Measurements from ENCODE around the gene CDK5RAP2. TPM values are rescaled to one million over a fixed set of nuclear protein-coding genes. Genes with fewer than 3 reads are reported as not detected.
A peak's percentile ranks its signal among the peaks of the same experiment; 100 is the strongest.
"Not testable (repeated sequence)": the region's sequence is repeated elsewhere in the genome, so short reads cannot be mapped to it uniquely, and the experiment has no call there.

The CDK5RAP2 gene
- 34.3 TPM for polyA plus RNA-seq (2013, experiment 1 of 2)
- polyA plus RNA-seq (2013, experiment 2 of 2): 34.0 TPM

DNA sequence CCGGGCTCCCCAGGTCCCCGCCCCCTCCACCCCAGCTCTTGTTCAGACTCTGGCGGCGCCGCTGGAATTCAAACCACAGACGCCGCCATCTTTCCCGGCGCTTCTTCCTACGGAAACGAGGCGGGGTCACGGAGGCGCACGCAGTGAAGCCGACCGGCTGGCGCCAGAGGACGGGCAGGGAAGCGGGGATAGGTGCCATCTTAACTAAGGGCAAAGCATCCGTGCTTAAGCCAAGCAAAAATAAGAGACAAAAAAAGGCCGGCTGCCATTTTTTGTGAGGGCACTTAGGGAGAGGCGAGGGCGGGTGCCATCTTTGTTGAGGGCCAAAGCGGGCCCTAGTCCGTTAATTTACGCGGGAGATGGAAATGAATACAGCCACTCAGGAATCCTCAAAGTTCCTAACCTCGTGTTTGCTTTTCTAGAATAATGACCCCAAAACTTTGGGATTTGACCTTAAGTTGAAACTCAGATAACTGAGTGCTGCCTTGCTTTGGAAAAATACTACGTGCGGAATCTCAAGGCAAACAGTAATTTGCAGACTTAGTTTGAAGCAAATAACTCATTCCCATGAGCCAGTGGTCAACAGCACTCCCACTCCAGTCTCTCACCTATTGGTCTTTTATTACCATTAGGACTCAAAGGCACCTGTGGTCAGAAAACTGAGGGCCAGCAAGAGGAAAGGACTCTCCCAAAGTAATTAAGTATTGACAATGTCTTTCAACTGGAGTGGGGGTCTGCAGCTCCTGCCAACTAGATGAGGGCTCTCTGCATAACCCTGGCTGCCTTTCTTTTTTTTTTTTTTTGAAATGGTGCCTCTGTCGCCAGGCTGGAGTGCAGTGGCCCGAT lies at the start of gene CDK5RAP2:
TSS of gene CDK5RAP2 (minus strand) at position 117 of the 846 bp plus-strand sequence. CDS start 189 bp downstream, outside the sequence.
- Histone ChIP-seq H3K4me3 (ENCODE audit: low read length in 2 of 2) (peak within 1 kb of the TSS; percentile 78 to 96), H3K23ac (ENCODE audit: low read depth, low read length, poor library complexity) (no peak within 1 kb of the TSS), H3K4me2 (ENCODE audit: insufficient read depth, low read length, poor library complexity, severe bottlenecking) (peak within 1 kb of the TSS; percentile 96), H3K4ac (ENCODE audit: low read length) (peak within 1 kb of the TSS; percentile 54), H2AFZ (ENCODE audit: low read length) (peak within 1 kb of the TSS; percentile 97), H3K9ac (ENCODE audit: low read depth, low read length, poor library complexity) (peak within 1 kb of the TSS; percentile 86), H3K9me3 (replicated peaks in 1 of 2; ENCODE audit: control insufficient read depth in 2 of 2, insufficient read depth in 1 of 2, low read depth in 1 of 2, low read length in 2 of 2) (no peaks in the 10 kb centered on the region), H3K36me3 (replicated peaks in 1 of 2; ENCODE audit: control insufficient read depth in 2 of 2, insufficient read depth in 2 of 2, low read length in 2 of 2) (peaks cover 0 to 21% of the 10 kb centered on the region in 2 donors), H2BK15ac (ENCODE audit: low read length) (no peak within 1 kb of the TSS), H3K18ac (ENCODE audit: low read length) (peak within 1 kb of the TSS; percentile 90), H2BK12ac (ENCODE audit: low read length) (no peak within 1 kb of the TSS), H4K91ac (ENCODE audit: low read depth, low read length, poor library complexity) (peak within 1 kb of the TSS; percentile 43), H2BK5ac (ENCODE audit: low read length) (no peak within 1 kb of the TSS), H2BK120ac (ENCODE audit: low read depth, low read length) (no peak within 1 kb of the TSS), H3K27ac (replicated peaks; ENCODE audit: low read length) (no peak within 1 kb of the TSS), H3K27me3 (ENCODE audit: control insufficient read depth in 3 of 3, insufficient read depth in 3 of 3, low read depth in 1 of 3, low read length in 3 of 3) (no peaks in the 10 kb centered on the region), H4K8ac (ENCODE audit: low read depth, low read length) (peak within 1 kb of the TSS; percentile 56), H2AK5ac (ENCODE audit: low read depth, low read length) (peak within 1 kb of the TSS; percentile 100), H3K14ac (ENCODE audit: low read length) (peak within 1 kb of the TSS; percentile 17), H3K4me1 (ENCODE audit: control insufficient read depth in 2 of 2, insufficient read depth in 1 of 2, low read depth in 1 of 2, low read length in 2 of 2) (peaks cover 5 to 22% of the 10 kb centered on the region in 2 donors), H3K79me1 (ENCODE audit: low read depth, low read length) (peaks cover 12% of the 10 kb centered on the region)
- peak; percentile 85 for DNase-seq (ENCODE audit: low spot score)
- WGBS, 2 donors (ENCODE audit: extremely low coverage in 2 of 2, insufficient read length in 2 of 2, insufficient replicate concordance in 1 of 2): no CpG with 5 or more reads among the region's 33 CpGs

DNA sequence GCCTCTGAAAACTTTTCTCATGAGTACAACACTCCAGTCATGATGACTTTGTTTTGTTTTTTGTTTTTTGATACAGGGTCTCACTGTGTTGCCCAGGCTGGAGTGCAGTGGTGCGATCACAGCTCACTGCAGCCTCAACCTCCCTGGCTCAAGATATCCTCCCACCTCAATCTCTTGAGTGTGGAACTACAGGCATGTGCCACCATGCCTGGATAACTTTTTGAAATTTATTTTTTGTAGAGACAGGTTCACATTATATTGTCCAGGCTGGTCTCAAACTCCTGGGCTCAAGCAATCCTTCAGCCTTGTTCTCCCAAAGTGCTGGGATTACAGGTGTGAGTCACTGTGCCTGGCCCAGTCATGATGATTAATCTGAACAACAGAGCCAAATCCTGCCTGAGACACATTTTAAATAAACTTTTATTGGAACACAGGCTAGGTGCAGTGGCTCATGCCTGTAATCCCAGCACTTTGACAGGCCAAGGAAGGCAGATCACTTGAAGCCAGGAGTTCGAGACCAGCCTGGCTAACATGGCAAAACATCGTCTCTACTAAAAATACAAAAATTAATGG lies 49.0 kb upstream of the CDK5RAP2 start:
- H2BK120ac ChIP-seq (ENCODE audit: low read depth, low read length); H3K4me1 ChIP-seq (ENCODE audit: control insufficient read depth in 2 of 2, insufficient read depth in 1 of 2, low read depth in 1 of 2, low read length in 2 of 2); H4K8ac ChIP-seq (ENCODE audit: low read depth, low read length); H3K27me3 ChIP-seq (ENCODE audit: control insufficient read depth in 3 of 3, insufficient read depth in 3 of 3, low read depth in 1 of 3, low read length in 3 of 3); H3K4ac ChIP-seq (ENCODE audit: low read length); H3K79me1 ChIP-seq (ENCODE audit: low read depth, low read length); H2AK5ac ChIP-seq (ENCODE audit: low read depth, low read length); H3K14ac ChIP-seq (ENCODE audit: low read length); H2AFZ ChIP-seq (ENCODE audit: low read length); H3K18ac ChIP-seq (ENCODE audit: low read length); H3K23ac ChIP-seq (ENCODE audit: low read depth, low read length, poor library complexity); H3K9me3 ChIP-seq (replicated peaks in 1 of 2; ENCODE audit: control insufficient read depth in 2 of 2, insufficient read depth in 1 of 2, low read depth in 1 of 2, low read length in 2 of 2); H3K4me2 ChIP-seq (ENCODE audit: insufficient read depth, low read length, poor library complexity, severe bottlenecking); H2BK12ac ChIP-seq (ENCODE audit: low read length); H3K4me3 ChIP-seq (ENCODE audit: low read length in 2 of 2); H3K27ac ChIP-seq (replicated peaks; ENCODE audit: low read length); H4K91ac ChIP-seq (ENCODE audit: low read depth, low read length, poor library complexity); H2BK5ac ChIP-seq (ENCODE audit: low read length); H2BK15ac ChIP-seq (ENCODE audit: low read length); H3K36me3 ChIP-seq (replicated peaks in 1 of 2; ENCODE audit: control insufficient read depth in 2 of 2, insufficient read depth in 2 of 2, low read length in 2 of 2); DNase-seq (ENCODE audit: low spot score); H3K9ac ChIP-seq (ENCODE audit: low read depth, low read length, poor library complexity): not testable (repeated sequence)
- no CpG with 5 or more reads among the region's 3 CpGs for WGBS, 2 donors (ENCODE audit: extremely low coverage in 2 of 2, insufficient read length in 2 of 2, insufficient replicate concordance in 1 of 2)

DNA sequence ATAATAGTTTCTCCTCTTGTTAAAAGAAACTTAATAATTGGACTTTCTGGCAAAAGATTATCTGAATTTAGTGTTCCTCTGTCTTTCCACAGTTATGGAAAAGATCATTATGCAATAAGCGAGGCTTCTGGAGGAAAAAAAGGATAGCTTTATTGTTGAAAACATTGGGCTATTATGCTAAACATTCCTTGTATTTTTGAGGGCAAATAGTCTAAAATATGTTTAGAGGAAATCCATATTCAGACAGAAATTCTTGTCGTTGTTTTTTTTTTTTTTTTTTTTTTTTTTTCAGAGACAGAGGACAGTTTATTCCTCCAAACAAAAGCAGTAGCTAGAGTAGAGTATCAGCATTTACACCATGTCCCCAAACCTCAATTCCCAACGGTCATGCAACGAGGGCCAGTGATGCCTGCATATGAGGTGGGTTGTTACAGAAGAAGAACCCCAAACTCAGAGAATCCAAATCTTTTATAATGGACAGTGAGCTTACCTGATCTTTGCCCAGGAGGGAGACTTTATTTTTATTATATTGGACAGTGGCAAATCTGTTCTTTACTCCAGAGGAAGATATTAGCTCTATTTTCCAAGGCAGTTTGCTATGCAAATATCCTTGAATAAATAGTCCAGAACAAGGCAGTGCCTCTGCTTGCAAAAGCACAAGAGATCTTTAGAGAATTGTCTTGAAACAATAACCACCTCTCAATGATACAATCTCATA lies 48.4 kb upstream of the CDK5RAP2 start:
- no peak overlapping the region for H2BK15ac ChIP-seq (ENCODE audit: low read length)
- no peak overlapping the region for H3K4ac ChIP-seq (ENCODE audit: low read length)
- no peak overlapping the region for H3K18ac ChIP-seq (ENCODE audit: low read length)
- H3K36me3 ChIP-seq (replicated peaks in 1 of 2; ENCODE audit: control insufficient read depth in 2 of 2, insufficient read depth in 2 of 2, low read length in 2 of 2): no peaks in the 10 kb centered on the region
- no peaks in the 10 kb centered on the region for H3K27me3 ChIP-seq (ENCODE audit: control insufficient read depth in 3 of 3, insufficient read depth in 3 of 3, low read depth in 1 of 3, low read length in 3 of 3)
- H4K91ac ChIP-seq (ENCODE audit: low read depth, low read length, poor library complexity): no peak overlapping the region
- no peak overlapping the region for H2BK120ac ChIP-seq (ENCODE audit: low read depth, low read length)
- H2BK12ac ChIP-seq (ENCODE audit: low read length): no peak overlapping the region
- H4K8ac ChIP-seq (ENCODE audit: low read depth, low read length): no peak overlapping the region
- H3K4me1 ChIP-seq (ENCODE audit: control insufficient read depth in 2 of 2, insufficient read depth in 1 of 2, low read depth in 1 of 2, low read length in 2 of 2): peaks cover 0 to 2% of the 10 kb centered on the region in 2 donors
- no peak overlapping the region for H3K4me3 ChIP-seq (ENCODE audit: low read length in 2 of 2)
- no peak overlapping the region for H3K27ac ChIP-seq (replicated peaks; ENCODE audit: low read length)
- H3K9me3 ChIP-seq (replicated peaks in 1 of 2; ENCODE audit: control insufficient read depth in 2 of 2, insufficient read depth in 1 of 2, low read depth in 1 of 2, low read length in 2 of 2): no peaks in the 10 kb centered on the region
- no peak for DNase-seq (ENCODE audit: low spot score)
- no peak overlapping the region for H3K14ac ChIP-seq (ENCODE audit: low read length)
- H3K79me1 ChIP-seq (ENCODE audit: low read depth, low read length): no peaks in the 10 kb centered on the region
- no peak overlapping the region for H2BK5ac ChIP-seq (ENCODE audit: low read length)
- H3K4me2 ChIP-seq (ENCODE audit: insufficient read depth, low read length, poor library complexity, severe bottlenecking): no peak overlapping the region
- H3K9ac ChIP-seq (ENCODE audit: low read depth, low read length, poor library complexity): no peak overlapping the region
- H2AK5ac ChIP-seq (ENCODE audit: low read depth, low read length): no peak overlapping the region
- no peak overlapping the region for H2AFZ ChIP-seq (ENCODE audit: low read length)
- no peak overlapping the region for H3K23ac ChIP-seq (ENCODE audit: low read depth, low read length, poor library complexity)
- no CpG with 5 or more reads among the region's 4 CpGs for WGBS, 2 donors (ENCODE audit: extremely low coverage in 2 of 2, insufficient read length in 2 of 2, insufficient replicate concordance in 1 of 2)

DNA sequence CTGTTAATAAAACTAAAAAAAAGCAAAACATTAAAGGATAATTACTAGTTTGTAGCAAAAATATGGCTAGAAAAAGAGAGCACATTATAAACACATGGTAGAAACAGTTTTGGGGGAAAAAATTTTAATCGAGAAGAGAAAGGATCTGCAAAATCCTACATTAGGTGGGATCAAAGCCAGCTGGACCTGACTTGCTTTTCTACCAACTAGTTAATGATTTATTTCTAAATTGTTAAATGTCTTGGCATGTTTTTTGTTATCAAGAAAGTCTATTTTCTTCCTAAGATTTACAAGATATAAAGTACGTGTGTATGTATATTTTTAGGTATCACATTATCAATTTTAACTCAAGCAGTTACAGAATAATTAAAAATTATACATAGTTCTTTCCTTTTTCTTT lies 47.1 kb upstream of the CDK5RAP2 start:
- H3K79me1 ChIP-seq (ENCODE audit: low read depth, low read length): no peaks in the 10 kb centered on the region
- no peaks in the 10 kb centered on the region for H3K27me3 ChIP-seq (ENCODE audit: control insufficient read depth in 3 of 3, insufficient read depth in 3 of 3, low read depth in 1 of 3, low read length in 3 of 3)
- no peak overlapping the region for H3K18ac ChIP-seq (ENCODE audit: low read length)
- no peak overlapping the region for H3K23ac ChIP-seq (ENCODE audit: low read depth, low read length, poor library complexity)
- H3K4me1 ChIP-seq (ENCODE audit: control insufficient read depth in 2 of 2, insufficient read depth in 1 of 2, low read depth in 1 of 2, low read length in 2 of 2): peaks cover 2% of the 10 kb centered on the region in 2 donors
- H2BK5ac ChIP-seq (ENCODE audit: low read length): no peak overlapping the region
- no peak overlapping the region for H3K14ac ChIP-seq (ENCODE audit: low read length)
- H3K4me3 ChIP-seq (ENCODE audit: low read length in 2 of 2): no peak overlapping the region
- H2AFZ ChIP-seq (ENCODE audit: low read length): no peak overlapping the region
- no peak overlapping the region for H3K4ac ChIP-seq (ENCODE audit: low read length)
- no peak overlapping the region for H4K91ac ChIP-seq (ENCODE audit: low read depth, low read length, poor library complexity)
- no peak overlapping the region for H2BK15ac ChIP-seq (ENCODE audit: low read length)
- H3K9me3 ChIP-seq (replicated peaks in 1 of 2; ENCODE audit: control insufficient read depth in 2 of 2, insufficient read depth in 1 of 2, low read depth in 1 of 2, low read length in 2 of 2): no peaks in the 10 kb centered on the region
- H3K36me3 ChIP-seq (replicated peaks in 1 of 2; ENCODE audit: control insufficient read depth in 2 of 2, insufficient read depth in 2 of 2, low read length in 2 of 2): peaks cover 0 to 5% of the 10 kb centered on the region in 2 donors
- H3K27ac ChIP-seq (replicated peaks; ENCODE audit: low read length): no peak overlapping the region
- H2BK12ac ChIP-seq (ENCODE audit: low read length): no peak overlapping the region
- no peak for DNase-seq (ENCODE audit: low spot score)
- H2BK120ac ChIP-seq (ENCODE audit: low read depth, low read length): no peak overlapping the region
- no peak overlapping the region for H2AK5ac ChIP-seq (ENCODE audit: low read depth, low read length)
- H4K8ac ChIP-seq (ENCODE audit: low read depth, low read length): no peak overlapping the region
- H3K4me2 ChIP-seq (ENCODE audit: insufficient read depth, low read length, poor library complexity, severe bottlenecking): no peak overlapping the region
- WGBS, 2 donors (ENCODE audit: extremely low coverage in 2 of 2, insufficient read length in 2 of 2, insufficient replicate concordance in 1 of 2): no CpG with 5 or more reads among the region's 2 CpGs
- no peak overlapping the region for H3K9ac ChIP-seq (ENCODE audit: low read depth, low read length, poor library complexity)
